Sigmoid colon (tissue), 3 donors: Measurements from ENCODE around the gene CLTA.

Source experiments
- POLR2A ChIP-seq, 2 donors: fragments of 450-650 bp; IDR thresholded peaks; one replicate each; pipeline ENCODE4 v1.6.1; 2016; ENCODE audit warnings: antibody characterized with exemption in 2 of 2, mild to moderate bottlenecking in 2 of 2, moderate library complexity in 2 of 2
- TF ChIP-seq, protein P1 (sequence below), 4 experiments: fragments of 450-650 bp in 3 of 4; fragments of 200-600 bp in 1 of 4; IDR thresholded peaks; one replicate each; pipeline ENCODE4 v1.5.1; 2016 to 2019; ENCODE audit warnings: antibody characterized with exemption in 4 of 4, mild to moderate bottlenecking in 3 of 4, moderate library complexity in 2 of 4

DNA sequence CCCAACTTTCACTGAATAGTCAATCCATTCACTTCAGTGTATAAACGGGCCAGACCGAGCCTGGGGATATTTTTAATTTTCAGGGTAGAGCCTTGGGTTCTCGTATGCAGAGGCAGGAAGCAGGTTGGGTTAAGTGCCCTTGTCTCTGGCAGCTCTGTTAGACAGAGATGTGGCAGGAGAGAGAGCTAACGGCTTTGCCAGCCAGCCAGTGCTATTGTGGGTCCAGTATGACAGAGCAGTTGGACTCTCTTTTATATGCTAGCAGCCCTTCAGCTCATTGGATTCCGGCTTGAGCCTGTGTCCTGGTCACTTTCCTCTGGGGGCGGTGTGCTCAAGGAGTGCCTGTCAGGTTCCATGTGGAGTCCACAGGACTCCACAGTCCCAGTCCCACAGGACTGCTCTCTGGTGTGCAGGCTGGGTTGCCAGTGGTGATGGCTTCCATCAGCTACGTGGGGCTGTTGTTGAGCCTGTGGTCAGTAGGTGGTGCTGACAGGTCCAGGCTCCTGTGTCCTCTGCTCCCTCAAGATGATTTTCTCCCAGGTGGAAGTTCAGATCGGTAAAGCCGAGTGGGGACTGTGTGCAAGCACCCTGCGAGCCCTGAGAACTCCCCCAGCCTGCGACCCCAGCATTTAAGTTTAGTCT lies 14.3 kb downstream of the CLTA start:
- TF ChIP-seq, protein P1, sequence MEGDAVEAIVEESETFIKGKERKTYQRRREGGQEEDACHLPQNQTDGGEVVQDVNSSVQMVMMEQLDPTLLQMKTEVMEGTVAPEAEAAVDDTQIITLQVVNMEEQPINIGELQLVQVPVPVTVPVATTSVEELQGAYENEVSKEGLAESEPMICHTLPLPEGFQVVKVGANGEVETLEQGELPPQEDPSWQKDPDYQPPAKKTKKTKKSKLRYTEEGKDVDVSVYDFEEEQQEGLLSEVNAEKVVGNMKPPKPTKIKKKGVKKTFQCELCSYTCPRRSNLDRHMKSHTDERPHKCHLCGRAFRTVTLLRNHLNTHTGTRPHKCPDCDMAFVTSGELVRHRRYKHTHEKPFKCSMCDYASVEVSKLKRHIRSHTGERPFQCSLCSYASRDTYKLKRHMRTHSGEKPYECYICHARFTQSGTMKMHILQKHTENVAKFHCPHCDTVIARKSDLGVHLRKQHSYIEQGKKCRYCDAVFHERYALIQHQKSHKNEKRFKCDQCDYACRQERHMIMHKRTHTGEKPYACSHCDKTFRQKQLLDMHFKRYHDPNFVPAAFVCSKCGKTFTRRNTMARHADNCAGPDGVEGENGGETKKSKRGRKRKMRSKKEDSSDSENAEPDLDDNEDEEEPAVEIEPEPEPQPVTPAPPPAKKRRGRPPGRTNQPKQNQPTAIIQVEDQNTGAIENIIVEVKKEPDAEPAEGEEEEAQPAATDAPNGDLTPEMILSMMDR (IDR thresholded peaks at IDR 0.05), result no peak
- TF ChIP-seq POLR2A (IDR thresholded peaks at IDR 0.05), result no peak
